A549 (cell line): ENCODE data around the gene C2orf49. TPM values are rescaled to one million over a fixed set of nuclear protein-coding genes. Genes with fewer than 3 reads are reported as not detected.

Experiments used
- ATAC-seq, 2 experiments: fragments of 200-7000 bp in 1 of 2; fragments of >200 bp in 1 of 2; cut with Nextera tagmentation in 1 of 2; cut with Tn5 transposase in 1 of 2; 3 replicates each; pipeline versions ENCODE4 v1.8.0 to v1.9.1; 2018 to 2020; ENCODE audit warnings: mild to moderate bottlenecking in 1 of 2, moderate library complexity in 1 of 2
- CTCF ChIA-PET: fragments of 300-600 bp; sonication (Branson Sonifier 250); formaldehyde crosslinking; extraction: SDS; loops from one replicate; lab custom pipeline; 2021; ENCODE audit warnings: antibody characterized with exemption, inconsistent platforms; lab: Yijun Ruan, JAX
- POLR2A ChIA-PET: fragments of 350-600 bp; formaldehyde crosslinking; extraction: SDS; loops from one replicate; lab custom pipeline; 2021; ENCODE audit warnings: antibody characterized with exemption, inconsistent platforms; lab: Yijun Ruan, JAX
- DNase-seq, 2 experiments: peaks; one replicate each; pipeline versions ENCODE4 v3.0.0 to v3.0.0-alpha.2; 2011 to 2016; ENCODE audit warnings: low read depth in 1 of 2, low spot score in 1 of 2
- FAIRE-seq: peaks from 2 replicates; lab custom pipeline; 2011; peaks lifted over from hg19 to GRCh38; lab: Jason Lieb, UNC
- H3K27ac ChIP-seq, 2 experiments: fragments of >200 bp; sonication (Bioruptor Twin); formaldehyde crosslinking; 3 replicates each; pipeline ENCODE4 v1.5.1; 2016 to 2017
- H3K4me1 ChIP-seq: fragments of >200 bp; sonication (Bioruptor Twin); formaldehyde crosslinking; 3 replicates; pipeline ENCODE4 v1.6.1; 2016
- H3K4me2 ChIP-seq: fragments of >200 bp; sonication (Bioruptor Twin); formaldehyde crosslinking; 3 replicates; pipeline ENCODE4 v1.6.1; 2016
- H3K4me3 ChIP-seq: fragments of >200 bp; sonication (Bioruptor Twin); formaldehyde crosslinking; 3 replicates; pipeline ENCODE4 v1.5.1; 2016
- H3K9me3 ChIP-seq: fragments of >200 bp; sonication (Bioruptor Twin); formaldehyde crosslinking; 3 replicates; pipeline ENCODE4 v1.6.1; 2016
- BHLHE40 ChIP-seq: IDR thresholded peaks from 2 replicates; pipeline ENCODE4 v1.6.1; 2012; ENCODE audit warnings: low read depth, low read length, inconsistent platforms
- CBX8 ChIP-seq: fragments of 200-600 bp; sonication (generic); IDR thresholded peaks from 2 replicates; pipeline ENCODE4 v1.6.1; 2016
- EHF ChIP-seq: fragments of 250-450 bp; sonication (Bioruptor Pico); IDR thresholded peaks from 2 replicates; pipeline ENCODE4 v1.5.0; 2020; ENCODE audit warnings: mild to moderate bottlenecking
- EHMT2 ChIP-seq: fragments of 200-600 bp; sonication (generic); IDR thresholded peaks from 2 replicates; pipeline ENCODE4 v1.6.1; 2016; ENCODE audit warnings: antibody characterized with exemption, low read depth, mild to moderate bottlenecking, moderate library complexity
- ELK1 ChIP-seq: fragments of 150-350 bp; IDR thresholded peaks from 2 replicates; pipeline ENCODE4 v1.6.1; 2014; ENCODE audit warnings: low read depth, mild to moderate bottlenecking, low read length
- HOXA7 ChIP-seq: fragments of 250-450 bp; sonication (Bioruptor Pico); IDR thresholded peaks from 2 replicates; pipeline ENCODE4 v1.5.0; 2020; ENCODE audit warnings: mild to moderate bottlenecking, moderate library complexity
- HOXB13 ChIP-seq: fragments of 250-450 bp; sonication (Bioruptor Pico); IDR thresholded peaks from 2 replicates; pipeline ENCODE4 v1.5.0; 2020; ENCODE audit warnings: low read depth, mild to moderate bottlenecking, moderate library complexity
- JUN ChIP-seq, 2 experiments: fragments of >200 bp; sonication (Bioruptor Twin); formaldehyde crosslinking; IDR thresholded peaks; 2 replicates in 1 of 2; 3 replicates in 1 of 2; pipeline ENCODE4 v1.6.1; 2016 to 2017
- KDM5A ChIP-seq: fragments of 200-600 bp; sonication (generic); IDR thresholded peaks from 2 replicates; pipeline ENCODE4 v1.6.1; 2016; ENCODE audit warnings: antibody characterized with exemption, mild to moderate bottlenecking
- MAZ ChIP-seq: fragments of 150-350 bp; IDR thresholded peaks from 2 replicates; pipeline ENCODE4 v1.6.1; 2014; ENCODE audit warnings: antibody characterized with exemption, low read depth, low read length, borderline replicate concordance
- POLR2A ChIP-seq: IDR thresholded peaks from 2 replicates; pipeline ENCODE4 v1.6.1; 2012; ENCODE audit warnings: mild to moderate bottlenecking, low read length
- POLR2AphosphoS2 ChIP-seq: conservative IDR thresholded peaks from 2 replicates; pipeline ENCODE4 v1.6.1; 2012; ENCODE audit warnings: low read length, improper control_type of control experiment, inconsistent platforms
- RNF2 ChIP-seq: fragments of 200-600 bp; sonication (generic); IDR thresholded peaks from 2 replicates; pipeline ENCODE4 v1.6.1; 2016; ENCODE audit warnings: low read depth, mild to moderate bottlenecking, antibody characterized with exemption, moderate library complexity, borderline replicate concordance
- ZSCAN20 ChIP-seq: fragments of 250-450 bp; sonication (Bioruptor Pico); IDR thresholded peaks from 2 replicates; pipeline ENCODE4 v1.8.0; 2022; ENCODE audit warnings: mild to moderate bottlenecking, moderate library complexity
- WGBS: methylation state at CpG from one replicate; pipeline ENCODE4 v1.1.6; 2017; ENCODE audit errors: missing lambda C conversion rate; 5-methylcytosine and 5-hydroxymethylcytosine counted together
- polyA plus RNA-seq, 4 experiments: library from polyadenylated mRNA; depleted of rRNA in 3 of 4; stranded (reverse); fragments of >200 nt; fragmentation: RNase III in 1 of 4; extraction: RNeasy Plus Mini Kit Qiagen cat#74134 plus additional on column Dnase treatment in 1 of 4; gene quantifications; 2 replicates in 3 of 4; 3 replicates in 1 of 4; pipeline ENCODE4 v1.2.3, GENCODE V29; 2011 to 2017
- TF ChIP-seq, protein P1 (sequence below): fragments of 250-450 bp; sonication (Bioruptor Pico); IDR thresholded peaks from 2 replicates; pipeline ENCODE4 v1.5.0; 2021; ENCODE audit warnings: mild to moderate bottlenecking, moderate library complexity, borderline replicate concordance
- TF ChIP-seq, protein P2 (sequence below): fragments of >200 bp; sonication (Bioruptor Twin); formaldehyde crosslinking; IDR thresholded peaks from 2 replicates; pipeline ENCODE4 v1.6.1; 2016
- TF ChIP-seq, protein P3 (sequence below): IDR thresholded peaks from 2 replicates; pipeline ENCODE4 v1.6.1; 2012; ENCODE audit warnings: low read depth, borderline replicate concordance
- TF ChIP-seq, protein P4 (sequence below): fragments of 200-600 bp; sonication (generic); IDR thresholded peaks from 2 replicates; pipeline ENCODE4 v1.6.1; 2016; ENCODE audit warnings: antibody characterized with exemption, mild to moderate bottlenecking, moderate library complexity
- TF ChIP-seq, protein P5 (sequence below): fragments of >200 bp; sonication (Bioruptor Twin); formaldehyde crosslinking; IDR thresholded peaks from 3 replicates; pipeline ENCODE4 v1.5.1; 2016
- TF ChIP-seq, protein P6 (sequence below): fragments of 450-650 bp; IDR thresholded peaks from 2 replicates; pipeline ENCODE4 v1.6.1; 2014; ENCODE audit warnings: antibody characterized with exemption

Gene C2orf49
- polyA plus RNA-seq, 2 of the 4 experiments (the other 2 are of a cell fraction): 19.4 to 25.7 TPM

- H3K4me3 ChIP-seq: no peak overlapping the region
- 68% methylated on average over 8 of the region's 8 CpGs for WGBS
- ATAC-seq (no peak), DNase-seq (no peak), FAIRE-seq (no peak)
- CTCF ChIA-PET: interaction anchor here (0.6 to 2.7 kb wide), 5 partner anchors 14 to 132 kb away, joined by 3 to 12 read pairs (median 5); no protein-coding TSS in a partner anchor
- no peak overlapping the region for H3K4me2 ChIP-seq
- H3K9me3 ChIP-seq: no peaks in the 10 kb centered on the region
- no peak for TF ChIP-seq JUN (IDR thresholded peaks at IDR 0.05)
- TF ChIP-seq, protein P1, sequence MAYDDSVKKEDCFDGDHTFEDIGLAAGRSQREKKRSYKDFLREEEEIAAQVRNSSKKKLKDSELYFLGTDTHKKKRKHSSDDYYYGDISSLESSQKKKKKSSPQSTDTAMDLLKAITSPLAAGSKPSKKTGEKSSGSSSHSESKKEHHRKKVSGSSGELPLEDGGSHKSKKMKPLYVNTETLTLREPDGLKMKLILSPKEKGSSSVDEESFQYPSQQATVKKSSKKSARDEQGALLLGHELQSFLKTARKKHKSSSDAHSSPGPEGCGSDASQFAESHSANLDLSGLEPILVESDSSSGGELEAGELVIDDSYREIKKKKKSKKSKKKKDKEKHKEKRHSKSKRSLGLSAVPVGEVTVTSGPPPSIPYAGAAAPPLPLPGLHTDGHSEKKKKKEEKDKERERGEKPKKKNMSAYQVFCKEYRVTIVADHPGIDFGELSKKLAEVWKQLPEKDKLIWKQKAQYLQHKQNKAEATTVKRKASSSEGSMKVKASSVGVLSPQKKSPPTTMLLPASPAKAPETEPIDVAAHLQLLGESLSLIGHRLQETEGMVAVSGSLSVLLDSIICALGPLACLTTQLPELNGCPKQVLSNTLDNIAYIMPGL: no peak
- TF ChIP-seq, protein P2, sequence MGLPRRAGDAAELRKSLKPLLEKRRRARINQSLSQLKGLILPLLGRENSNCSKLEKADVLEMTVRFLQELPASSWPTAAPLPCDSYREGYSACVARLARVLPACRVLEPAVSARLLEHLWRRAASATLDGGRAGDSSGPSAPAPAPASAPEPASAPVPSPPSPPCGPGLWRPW: no peak
- TF ChIP-seq HOXB13 (CRISPR knock-in tag): no peak
- TF ChIP-seq KDM5A: no peak
- TF ChIP-seq, protein P3, sequence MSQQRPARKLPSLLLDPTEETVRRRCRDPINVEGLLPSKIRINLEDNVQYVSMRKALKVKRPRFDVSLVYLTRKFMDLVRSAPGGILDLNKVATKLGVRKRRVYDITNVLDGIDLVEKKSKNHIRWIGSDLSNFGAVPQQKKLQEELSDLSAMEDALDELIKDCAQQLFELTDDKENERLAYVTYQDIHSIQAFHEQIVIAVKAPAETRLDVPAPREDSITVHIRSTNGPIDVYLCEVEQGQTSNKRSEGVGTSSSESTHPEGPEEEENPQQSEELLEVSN: no peak
- no peak for TF ChIP-seq HOXA7 (CRISPR knock-in tag)
- TF ChIP-seq, protein P4, sequence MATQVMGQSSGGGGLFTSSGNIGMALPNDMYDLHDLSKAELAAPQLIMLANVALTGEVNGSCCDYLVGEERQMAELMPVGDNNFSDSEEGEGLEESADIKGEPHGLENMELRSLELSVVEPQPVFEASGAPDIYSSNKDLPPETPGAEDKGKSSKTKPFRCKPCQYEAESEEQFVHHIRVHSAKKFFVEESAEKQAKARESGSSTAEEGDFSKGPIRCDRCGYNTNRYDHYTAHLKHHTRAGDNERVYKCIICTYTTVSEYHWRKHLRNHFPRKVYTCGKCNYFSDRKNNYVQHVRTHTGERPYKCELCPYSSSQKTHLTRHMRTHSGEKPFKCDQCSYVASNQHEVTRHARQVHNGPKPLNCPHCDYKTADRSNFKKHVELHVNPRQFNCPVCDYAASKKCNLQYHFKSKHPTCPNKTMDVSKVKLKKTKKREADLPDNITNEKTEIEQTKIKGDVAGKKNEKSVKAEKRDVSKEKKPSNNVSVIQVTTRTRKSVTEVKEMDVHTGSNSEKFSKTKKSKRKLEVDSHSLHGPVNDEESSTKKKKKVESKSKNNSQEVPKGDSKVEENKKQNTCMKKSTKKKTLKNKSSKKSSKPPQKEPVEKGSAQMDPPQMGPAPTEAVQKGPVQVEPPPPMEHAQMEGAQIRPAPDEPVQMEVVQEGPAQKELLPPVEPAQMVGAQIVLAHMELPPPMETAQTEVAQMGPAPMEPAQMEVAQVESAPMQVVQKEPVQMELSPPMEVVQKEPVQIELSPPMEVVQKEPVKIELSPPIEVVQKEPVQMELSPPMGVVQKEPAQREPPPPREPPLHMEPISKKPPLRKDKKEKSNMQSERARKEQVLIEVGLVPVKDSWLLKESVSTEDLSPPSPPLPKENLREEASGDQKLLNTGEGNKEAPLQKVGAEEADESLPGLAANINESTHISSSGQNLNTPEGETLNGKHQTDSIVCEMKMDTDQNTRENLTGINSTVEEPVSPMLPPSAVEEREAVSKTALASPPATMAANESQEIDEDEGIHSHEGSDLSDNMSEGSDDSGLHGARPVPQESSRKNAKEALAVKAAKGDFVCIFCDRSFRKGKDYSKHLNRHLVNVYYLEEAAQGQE: no peak
- TF ChIP-seq POLR2AphosphoS2: no peak
- no peak for TF ChIP-seq EHF (CRISPR knock-in tag)
- no peak for TF ChIP-seq CBX8
- TF ChIP-seq, protein P5, sequence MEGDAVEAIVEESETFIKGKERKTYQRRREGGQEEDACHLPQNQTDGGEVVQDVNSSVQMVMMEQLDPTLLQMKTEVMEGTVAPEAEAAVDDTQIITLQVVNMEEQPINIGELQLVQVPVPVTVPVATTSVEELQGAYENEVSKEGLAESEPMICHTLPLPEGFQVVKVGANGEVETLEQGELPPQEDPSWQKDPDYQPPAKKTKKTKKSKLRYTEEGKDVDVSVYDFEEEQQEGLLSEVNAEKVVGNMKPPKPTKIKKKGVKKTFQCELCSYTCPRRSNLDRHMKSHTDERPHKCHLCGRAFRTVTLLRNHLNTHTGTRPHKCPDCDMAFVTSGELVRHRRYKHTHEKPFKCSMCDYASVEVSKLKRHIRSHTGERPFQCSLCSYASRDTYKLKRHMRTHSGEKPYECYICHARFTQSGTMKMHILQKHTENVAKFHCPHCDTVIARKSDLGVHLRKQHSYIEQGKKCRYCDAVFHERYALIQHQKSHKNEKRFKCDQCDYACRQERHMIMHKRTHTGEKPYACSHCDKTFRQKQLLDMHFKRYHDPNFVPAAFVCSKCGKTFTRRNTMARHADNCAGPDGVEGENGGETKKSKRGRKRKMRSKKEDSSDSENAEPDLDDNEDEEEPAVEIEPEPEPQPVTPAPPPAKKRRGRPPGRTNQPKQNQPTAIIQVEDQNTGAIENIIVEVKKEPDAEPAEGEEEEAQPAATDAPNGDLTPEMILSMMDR: no peak
- TF ChIP-seq EHMT2: no peak
- TF ChIP-seq ELK1: no peak
- no peak for TF ChIP-seq MAZ
- TF ChIP-seq, protein P6, sequence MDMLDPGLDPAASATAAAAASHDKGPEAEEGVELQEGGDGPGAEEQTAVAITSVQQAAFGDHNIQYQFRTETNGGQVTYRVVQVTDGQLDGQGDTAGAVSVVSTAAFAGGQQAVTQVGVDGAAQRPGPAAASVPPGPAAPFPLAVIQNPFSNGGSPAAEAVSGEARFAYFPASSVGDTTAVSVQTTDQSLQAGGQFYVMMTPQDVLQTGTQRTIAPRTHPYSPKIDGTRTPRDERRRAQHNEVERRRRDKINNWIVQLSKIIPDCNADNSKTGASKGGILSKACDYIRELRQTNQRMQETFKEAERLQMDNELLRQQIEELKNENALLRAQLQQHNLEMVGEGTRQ: no peak
- no peak for TF ChIP-seq BHLHE40
- no peak for TF ChIP-seq ZSCAN20 (CRISPR knock-in tag)
- no peak for TF ChIP-seq RNF2
- no peak for TF ChIP-seq POLR2A
- H3K4me1 ChIP-seq: peaks cover 51% of the 10 kb centered on the region
- POLR2A ChIA-PET: no interaction called here
- H3K27ac ChIP-seq: no peak overlapping the region; a peak in 1 of 6 replicates
Measured at GRCh38 chr2:105388971-105389381, 51.6 kb downstream of the C2orf49 start.
